ENCODE results near the gene ADAMTS17. TPM values are rescaled to one million over a fixed set of nuclear protein-coding genes. Genes with fewer than 3 reads are reported as not detected.

The ADAMTS17 gene
- total and polyA plus RNA-seq, 9 of the 15 experiments (the other 6 are each of a cell fraction or from before 2014, with no cell fraction given) = 0.01 to 0.14 (median 0.07) TPM; not detected in 6

DNA sequence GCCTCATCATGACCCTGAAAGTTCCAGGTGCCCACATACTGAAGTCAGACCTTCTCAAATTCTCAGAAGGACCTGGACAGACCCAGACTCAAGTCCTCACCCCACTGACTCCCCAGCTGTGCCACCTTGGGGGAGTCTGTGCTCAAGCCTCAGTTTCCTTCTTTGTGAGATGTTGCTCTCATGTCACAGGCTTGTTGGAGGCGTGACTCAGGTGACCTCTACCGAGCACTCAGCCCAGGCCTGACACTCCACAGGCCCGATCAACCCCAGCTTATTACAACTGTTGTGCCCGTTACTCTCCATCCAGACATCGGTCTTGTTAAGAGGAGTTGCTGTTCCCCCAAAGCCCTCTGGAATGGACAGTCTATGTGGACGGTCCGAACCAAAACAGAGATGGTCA, 332.4 kb downstream of the ADAMTS17 start (continued):
- TF ChIP-seq, protein P1, sequence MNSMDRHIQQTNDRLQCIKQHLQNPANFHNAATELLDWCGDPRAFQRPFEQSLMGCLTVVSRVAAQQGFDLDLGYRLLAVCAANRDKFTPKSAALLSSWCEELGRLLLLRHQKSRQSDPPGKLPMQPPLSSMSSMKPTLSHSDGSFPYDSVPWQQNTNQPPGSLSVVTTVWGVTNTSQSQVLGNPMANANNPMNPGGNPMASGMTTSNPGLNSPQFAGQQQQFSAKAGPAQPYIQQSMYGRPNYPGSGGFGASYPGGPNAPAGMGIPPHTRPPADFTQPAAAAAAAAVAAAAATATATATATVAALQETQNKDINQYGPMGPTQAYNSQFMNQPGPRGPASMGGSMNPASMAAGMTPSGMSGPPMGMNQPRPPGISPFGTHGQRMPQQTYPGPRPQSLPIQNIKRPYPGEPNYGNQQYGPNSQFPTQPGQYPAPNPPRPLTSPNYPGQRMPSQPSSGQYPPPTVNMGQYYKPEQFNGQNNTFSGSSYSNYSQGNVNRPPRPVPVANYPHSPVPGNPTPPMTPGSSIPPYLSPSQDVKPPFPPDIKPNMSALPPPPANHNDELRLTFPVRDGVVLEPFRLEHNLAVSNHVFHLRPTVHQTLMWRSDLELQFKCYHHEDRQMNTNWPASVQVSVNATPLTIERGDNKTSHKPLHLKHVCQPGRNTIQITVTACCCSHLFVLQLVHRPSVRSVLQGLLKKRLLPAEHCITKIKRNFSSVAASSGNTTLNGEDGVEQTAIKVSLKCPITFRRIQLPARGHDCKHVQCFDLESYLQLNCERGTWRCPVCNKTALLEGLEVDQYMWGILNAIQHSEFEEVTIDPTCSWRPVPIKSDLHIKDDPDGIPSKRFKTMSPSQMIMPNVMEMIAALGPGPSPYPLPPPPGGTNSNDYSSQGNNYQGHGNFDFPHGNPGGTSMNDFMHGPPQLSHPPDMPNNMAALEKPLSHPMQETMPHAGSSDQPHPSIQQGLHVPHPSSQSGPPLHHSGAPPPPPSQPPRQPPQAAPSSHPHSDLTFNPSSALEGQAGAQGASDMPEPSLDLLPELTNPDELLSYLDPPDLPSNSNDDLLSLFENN (IDR thresholded peaks at IDR 0.05; ENCODE audit: low read depth in 2 of 2, low read length in 2 of 2) = no peak
- TF ChIP-seq FUS (optimal IDR thresholded peaks at IDR 0.05; ENCODE audit: low read depth, low read length) (no peak), GABPA (tag; conservative IDR thresholded peaks at IDR 0.05; ENCODE audit: low read depth) (no peak), TCF3 (CRISPR knock-in tag; IDR thresholded peaks at IDR 0.05) (no peak)
- TF ChIP-seq, protein P2, sequence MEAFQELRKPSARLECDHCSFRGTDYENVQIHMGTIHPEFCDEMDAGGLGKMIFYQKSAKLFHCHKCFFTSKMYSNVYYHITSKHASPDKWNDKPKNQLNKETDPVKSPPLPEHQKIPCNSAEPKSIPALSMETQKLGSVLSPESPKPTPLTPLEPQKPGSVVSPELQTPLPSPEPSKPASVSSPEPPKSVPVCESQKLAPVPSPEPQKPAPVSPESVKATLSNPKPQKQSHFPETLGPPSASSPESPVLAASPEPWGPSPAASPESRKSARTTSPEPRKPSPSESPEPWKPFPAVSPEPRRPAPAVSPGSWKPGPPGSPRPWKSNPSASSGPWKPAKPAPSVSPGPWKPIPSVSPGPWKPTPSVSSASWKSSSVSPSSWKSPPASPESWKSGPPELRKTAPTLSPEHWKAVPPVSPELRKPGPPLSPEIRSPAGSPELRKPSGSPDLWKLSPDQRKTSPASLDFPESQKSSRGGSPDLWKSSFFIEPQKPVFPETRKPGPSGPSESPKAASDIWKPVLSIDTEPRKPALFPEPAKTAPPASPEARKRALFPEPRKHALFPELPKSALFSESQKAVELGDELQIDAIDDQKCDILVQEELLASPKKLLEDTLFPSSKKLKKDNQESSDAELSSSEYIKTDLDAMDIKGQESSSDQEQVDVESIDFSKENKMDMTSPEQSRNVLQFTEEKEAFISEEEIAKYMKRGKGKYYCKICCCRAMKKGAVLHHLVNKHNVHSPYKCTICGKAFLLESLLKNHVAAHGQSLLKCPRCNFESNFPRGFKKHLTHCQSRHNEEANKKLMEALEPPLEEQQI (IDR thresholded peaks at IDR 0.05) = no peak
